Kidney epithelial cell (primary cell): ENCODE results near the gene SVBP. TPM values are rescaled to one million over a fixed set of nuclear protein-coding genes. Genes with fewer than 3 reads are reported as not detected.

Experiments
- DNase-seq: peaks from one replicate; pipeline ENCODE4 v3.0.0-alpha.2; 2010; ENCODE audit warnings: low read depth
- H3K27me3 ChIP-seq: 2 replicates; pipeline ENCODE4 v1.6.0; 2011; ENCODE audit warnings: low read length; ENCODE audit not compliant: control insufficient read depth, insufficient read depth
- H3K36me3 ChIP-seq: 2 replicates; pipeline ENCODE4 v1.5.1; 2011; ENCODE audit warnings: low read length; ENCODE audit not compliant: control insufficient read depth, insufficient read depth
- H3K4me3 ChIP-seq: 2 replicates; pipeline ENCODE4 v1.5.1; 2011; ENCODE audit warnings: low read depth, mild to moderate bottlenecking, control low read depth, low read length
- CTCF ChIP-seq: IDR thresholded peaks from 2 replicates; pipeline ENCODE4 v1.5.1; 2011; ENCODE audit warnings: mild to moderate bottlenecking, moderate library complexity, low read length, control low read depth, inconsistent platforms; ENCODE audit not compliant: insufficient read depth, poor library complexity, severe bottlenecking
- total RNA-seq: library from RNA; depleted of rRNA; stranded (reverse); fragments of >200 nt; gene quantifications from 2 replicates; pipeline ENCODE4 v1.2.3, GENCODE V29; 2015

SVBP gene
- total RNA-seq, 1 donor from 2014 or later: 39.7 TPM

GRCh38 chr1:42767510-42768000 lies 49.6 kb downstream of the SVBP start:
- Histone ChIP-seq H3K27me3 (no peaks in the 10 kb centered on the region), H3K4me3 (peak overlapping the region; percentile 96)
- DNase-seq: no peak

GRCh38 chr1:42766741-42767509 lies 50.3 kb downstream of the SVBP start, which contains the start of the genes C1orf50 and P3H1:
TSS of gene C1orf50 (plus strand) at chr1:42767249. CDS start at chr1:42767312, 63 bp downstream.
TSS of gene P3H1 (minus strand) at chr1:42767028. CDS start at chr1:42766971, 57 bp downstream.
- DNase-seq: peak; percentile 96
- Histone ChIP-seq H3K4me3 (peak within 1 kb of the TSS; percentile 96), H3K27me3 (no peaks in the 10 kb centered on the region), H3K36me3 (no peaks in the 10 kb centered on the region)
- no peak for TF ChIP-seq CTCF

More at GRCh38 chr1:42767510-42768000, 49.6 kb downstream of the SVBP start:
- no peak for TF ChIP-seq CTCF
- no peaks in the 10 kb centered on the region for H3K36me3 ChIP-seq

- peak; percentile 50 for DNase-seq
- Histone ChIP-seq H3K36me3 (no peaks in the 10 kb centered on the region), H3K4me3 (peak overlapping the region; percentile 96), H3K27me3 (no peaks in the 10 kb centered on the region)
- peak; percentile 68 for TF ChIP-seq CTCF
Observed at GRCh38 chr1:42765832-42766740, 51.1 kb downstream of the SVBP start.

GRCh38 chr1:42765269-42765668 lies 51.9 kb downstream of the SVBP start:
- Histone ChIP-seq H3K4me3 (peak overlapping the region; percentile 96), H3K36me3 (no peaks in the 10 kb centered on the region), H3K27me3 (no peaks in the 10 kb centered on the region)
- DNase-seq: no peak
- no peak for TF ChIP-seq CTCF

- H3K4me3 ChIP-seq: no peak overlapping the region
- DNase-seq: no peak
- no peaks in the 10 kb centered on the region for H3K36me3 ChIP-seq
- TF ChIP-seq CTCF: no peak
- H3K27me3 ChIP-seq: no peaks in the 10 kb centered on the region
Observed at GRCh38 chr1:42762269-42762668, 54.9 kb downstream of the SVBP start.
